Stomach (tissue), 19 donors: ENCODE results near the gene HMGN4. TPM values are rescaled to one million over a fixed set of nuclear protein-coding genes. Genes with fewer than 3 reads are reported as not detected.
A peak's percentile ranks its signal among the peaks of the same experiment; 100 is the strongest.

ENCODE experiments used
- DNase-seq, 2 donors: peaks; one replicate each; pipeline versions ENCODE4 v3.0.0 to v3.0.0-alpha.2; 2013 to 2019
- H3K27ac ChIP-seq, 5 donors: fragments of 200-600 bp in 4 of 5; sonication (generic) in 4 of 5; one replicate each; pipeline ENCODE4 v1.5.1; 2013 to 2019; ENCODE audit warnings: mild to moderate bottlenecking in 1 of 5, moderate library complexity in 1 of 5
- H3K27me3 ChIP-seq, 3 donors: fragments of 200-600 bp; sonication (generic); one replicate each; pipeline ENCODE4 v1.5.1; 2017 to 2019; ENCODE audit warnings: mixed run types in 1 of 3
- H3K36me3 ChIP-seq, 4 donors: fragments of 200-600 bp; sonication (generic); 1 replicate in 3 of 4; 2 replicates in 1 of 4; pipeline ENCODE4 v1.5.1; 2016 to 2019
- H3K4me1 ChIP-seq, 4 donors: fragments of 200-600 bp; sonication (generic); one replicate each; pipeline ENCODE4 v1.5.1; 2016 to 2019
- H3K4me3 ChIP-seq, 4 donors: fragments of 200-600 bp; sonication (generic) in 3 of 4; one replicate each; pipeline ENCODE4 v1.5.1; 2016 to 2019; ENCODE audit warnings: mild to moderate bottlenecking in 1 of 4
- H3K9me3 ChIP-seq, 4 donors: fragments of 200-600 bp; sonication (generic); one replicate each; pipeline ENCODE4 v1.5.1; 2016 to 2019
- EP300 ChIP-seq: sonication (generic); formaldehyde crosslinking; IDR thresholded peaks from one replicate; pipeline ENCODE4 v1.6.1; 2017; ENCODE audit warnings: antibody characterized with exemption
- POLR2A ChIP-seq, 4 donors: fragments of 450-650 bp; IDR thresholded peaks; one replicate each; pipeline ENCODE4 v1.6.1; 2016; ENCODE audit warnings: antibody characterized with exemption in 4 of 4, control low read depth in 2 of 4, mild to moderate bottlenecking in 1 of 4, moderate library complexity in 1 of 4
- POLR2AphosphoS5 ChIP-seq, 3 donors: sonication (generic); formaldehyde crosslinking; IDR thresholded peaks; one replicate each; pipeline ENCODE4 v1.6.1; 2016; ENCODE audit warnings: antibody characterized with exemption in 3 of 3
- WGBS, 5 donors: extraction: QIAGEN DNeasy Blood & Tissue Kit in 3 of 5; methylation state at CpG; one replicate each; pipeline versions ENCODE4 v1.1.5 to v1.1.7; 2013 to 2018; 5-methylcytosine and 5-hydroxymethylcytosine counted together
- intact Hi-C: fragments of 100-400 bp; cut with DNase I; formaldehyde crosslinking; loops from one replicate; pipeline ENCODE4 v1.15.1; 2023; ENCODE audit warnings: low total_unique reads
- long read RNA-seq, 10 donors: transcript quantifications; one replicate each; lab custom pipeline, GENCODE V29; 2026
- polyA plus RNA-seq, 3 donors: library from polyadenylated mRNA; stranded (reverse); fragments of 200-250 nt; gene quantifications; one replicate each; pipeline ENCODE4 v1.2.3, GENCODE V29; 2013
- total RNA-seq, 5 donors: library from RNA; depleted of rRNA; stranded (reverse); fragments of >200 nt; gene quantifications; one replicate each; pipeline versions ENCODE4 v1.1.0 to v1.2.3, GENCODE V29; 2014 to 2016
- TF ChIP-seq, protein P1 (sequence below), 7 experiments: fragments of 450-650 bp in 4 of 7; fragments of 200-600 bp in 3 of 7; sonication (generic) in 3 of 7; IDR thresholded peaks; one replicate each; pipeline ENCODE4 v1.5.1; 2016 to 2019; ENCODE audit warnings: antibody characterized with exemption in 7 of 7, control low read depth in 2 of 7, mild to moderate bottlenecking in 1 of 7
- donor health status: healthy with polysubstance abuse.
- donor health status: Bipolar disorder and iron deficiency.
- donor health status: healthy.

HMGN4 gene
- total RNA-seq (10 to 100 TPM; 11.3 to 96.0 (median 66.1) TPM), polyA plus RNA-seq (10 to 100 TPM; 22.4 to 46.3 (median 29.2) TPM)
- long read RNA-seq, donor 1, transcript HMGN4-201 (2 exons, 1,225 nt): major isoform, 10 of 10 reads
- long read RNA-seq, donor 1, partial matches to known transcripts: 0 of 10 reads
- long read RNA-seq, donor 1, other reads (novel, unspliced or antisense): 0 of 10 reads
- long read RNA-seq, donor 2, transcript HMGN4-201 (2 exons, 1,225 nt): major isoform, 9 of 9 reads
- long read RNA-seq, donor 2, partial matches to known transcripts: 0 of 9 reads
- long read RNA-seq, donor 2, other reads (novel, unspliced or antisense): 0 of 9 reads
- long read RNA-seq, donor 3, transcript HMGN4-201 (2 exons, 1,225 nt): major isoform, 11 of 11 reads
- long read RNA-seq, donor 3, partial matches to known transcripts: 0 of 11 reads
- long read RNA-seq, donor 3, other reads (novel, unspliced or antisense): 0 of 11 reads
- long read RNA-seq, donor 4, partial matches to known transcripts: 0 of 1 reads
- long read RNA-seq, donor 4, other reads (novel, unspliced or antisense): 0 of 1 reads
- long read RNA-seq, donor 5, transcript HMGN4-201 (2 exons, 1,225 nt): major isoform, 18 of 18 reads
- long read RNA-seq, donor 5, partial matches to known transcripts: 0 of 18 reads
- long read RNA-seq, donor 5, other reads (novel, unspliced or antisense): 0 of 18 reads
- long read RNA-seq, donor 6, transcript HMGN4-201 (2 exons, 1,225 nt): major isoform, 24 of 24 reads
- long read RNA-seq, donor 6, partial matches to known transcripts: 0 of 24 reads
- long read RNA-seq, donor 6, other reads (novel, unspliced or antisense): 0 of 24 reads
- long read RNA-seq, donor 7, transcript HMGN4-201 (2 exons, 1,225 nt): major isoform, 24 of 24 reads
- long read RNA-seq, donor 7, partial matches to known transcripts: 0 of 24 reads
- long read RNA-seq, donor 7, other reads (novel, unspliced or antisense): 0 of 24 reads
- long read RNA-seq, donor 8, transcript HMGN4-201 (2 exons, 1,225 nt): major isoform, 17 of 17 reads
- long read RNA-seq, donor 8, partial matches to known transcripts: 0 of 17 reads
- long read RNA-seq, donor 8, other reads (novel, unspliced or antisense): 0 of 17 reads
- long read RNA-seq, donor 9, transcript HMGN4-201 (2 exons, 1,225 nt): major isoform, 11 of 11 reads
- long read RNA-seq, donor 9, partial matches to known transcripts: 0 of 11 reads
- long read RNA-seq, donor 9, other reads (novel, unspliced or antisense): 0 of 11 reads
- long read RNA-seq, donor 10, transcript HMGN4-201 (2 exons, 1,225 nt): major isoform, 11 of 11 reads
- long read RNA-seq, donor 10, partial matches to known transcripts: 0 of 11 reads
- long read RNA-seq, donor 10, other reads (novel, unspliced or antisense): 0 of 11 reads

- DNase-seq: peak; percentile 67 to 96
- peaks cover 0 to 16% (median 12%) of the 10 kb centered on the region in 4 donors for H3K36me3 ChIP-seq
- H3K27me3 ChIP-seq: no peaks in the 10 kb centered on the region
- intact Hi-C loops: no loop called here
- TF ChIP-seq EP300 (no peak), POLR2AphosphoS5 (IDR thresholded peaks at IDR 0.05) (peak; percentile 10 to 65 (median 55)), POLR2A (IDR thresholded peaks at IDR 0.05) (no peak)
- TF ChIP-seq, protein P1, sequence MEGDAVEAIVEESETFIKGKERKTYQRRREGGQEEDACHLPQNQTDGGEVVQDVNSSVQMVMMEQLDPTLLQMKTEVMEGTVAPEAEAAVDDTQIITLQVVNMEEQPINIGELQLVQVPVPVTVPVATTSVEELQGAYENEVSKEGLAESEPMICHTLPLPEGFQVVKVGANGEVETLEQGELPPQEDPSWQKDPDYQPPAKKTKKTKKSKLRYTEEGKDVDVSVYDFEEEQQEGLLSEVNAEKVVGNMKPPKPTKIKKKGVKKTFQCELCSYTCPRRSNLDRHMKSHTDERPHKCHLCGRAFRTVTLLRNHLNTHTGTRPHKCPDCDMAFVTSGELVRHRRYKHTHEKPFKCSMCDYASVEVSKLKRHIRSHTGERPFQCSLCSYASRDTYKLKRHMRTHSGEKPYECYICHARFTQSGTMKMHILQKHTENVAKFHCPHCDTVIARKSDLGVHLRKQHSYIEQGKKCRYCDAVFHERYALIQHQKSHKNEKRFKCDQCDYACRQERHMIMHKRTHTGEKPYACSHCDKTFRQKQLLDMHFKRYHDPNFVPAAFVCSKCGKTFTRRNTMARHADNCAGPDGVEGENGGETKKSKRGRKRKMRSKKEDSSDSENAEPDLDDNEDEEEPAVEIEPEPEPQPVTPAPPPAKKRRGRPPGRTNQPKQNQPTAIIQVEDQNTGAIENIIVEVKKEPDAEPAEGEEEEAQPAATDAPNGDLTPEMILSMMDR (IDR thresholded peaks at IDR 0.05): no peak
- H3K27ac ChIP-seq: peak within 1 kb of the TSS; percentile 73 to 95 (median 93)
- no peaks in the 10 kb centered on the region for H3K9me3 ChIP-seq
- 0 to 1% (median 1%) methylated on average over 28 to 49 of the region's 49 CpGs for WGBS, 5 donors
- peaks cover 19 to 59% (median 36%) of the 10 kb centered on the region in 4 donors for H3K4me1 ChIP-seq
- peak within 1 kb of the TSS; percentile 68 to 85 (median 76) for H3K4me3 ChIP-seq
Observed at GRCh38 chr6:26537846-26538571, at the start of gene HMGN4. TSS of gene HMGN4 (plus strand) at chr6:26538366. CDS start at chr6:26545207, 6,841 bp downstream.

DNA sequence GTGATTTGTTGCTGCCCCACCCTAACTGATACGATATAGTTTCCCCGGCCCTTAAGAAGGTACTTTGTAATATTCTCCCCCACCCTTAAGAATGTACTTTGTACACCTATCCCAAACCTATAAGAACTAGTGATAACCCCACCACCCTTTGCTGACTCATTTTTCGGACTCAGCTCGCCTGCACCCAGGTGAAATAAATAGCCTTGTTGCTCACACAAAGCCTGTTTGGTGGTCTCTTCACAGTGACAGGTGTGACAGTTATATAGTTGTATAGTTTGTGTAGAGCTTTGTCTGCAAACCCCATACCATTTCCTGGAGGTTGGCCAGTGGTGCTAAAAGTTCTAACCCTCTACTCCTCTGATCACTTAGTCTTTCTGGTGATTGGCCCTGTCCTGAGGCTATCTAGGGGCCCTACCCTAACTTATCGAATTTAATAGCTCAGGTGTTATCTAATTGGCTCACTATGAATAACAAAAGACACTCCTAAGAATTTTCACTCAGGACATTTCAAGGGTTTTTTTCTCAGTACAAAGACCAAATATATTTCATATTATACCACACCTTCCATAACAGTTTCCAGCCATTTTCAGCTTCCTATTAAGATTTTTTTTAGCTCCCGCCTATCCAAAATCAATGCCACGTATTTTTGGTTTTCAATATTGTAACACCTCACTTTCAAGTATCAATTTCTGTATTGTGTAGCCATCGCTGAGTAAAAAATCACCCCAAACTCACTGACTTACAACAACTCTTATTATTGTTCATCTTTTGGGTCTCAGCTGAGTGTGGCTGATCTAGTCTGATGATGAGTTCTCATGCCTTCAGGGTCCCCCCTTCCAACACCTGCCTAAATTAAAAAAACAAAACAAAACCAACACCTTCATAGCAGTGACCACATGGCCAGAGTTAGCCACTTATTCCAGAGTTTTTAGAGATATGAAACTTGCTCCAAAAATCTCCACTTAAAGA, 47.9 kb upstream of the HMGN4 start:
- no peak for DNase-seq
- peaks cover 0 to 1% (median 0%) of the 10 kb centered on the region in 3 donors for H3K27me3 ChIP-seq

GRCh38 chr6:26491604-26492003, 46.6 kb upstream of the HMGN4 start:
- peaks cover 0 to 6% (median 0%) of the 10 kb centered on the region in 3 donors for H3K27me3 ChIP-seq
- DNase-seq: no peak
- no peak overlapping the region for H3K4me3 ChIP-seq
- H3K9me3 ChIP-seq: peaks cover 0 to 8% (median 2%) of the 10 kb centered on the region in 4 donors
- intact Hi-C loops: no loop called here
- H3K36me3 ChIP-seq: no peaks in the 10 kb centered on the region
- H3K4me1 ChIP-seq: no peaks in the 10 kb centered on the region
- WGBS, 5 donors: 62 to 70% (median 70%) methylated on average over 5 of the region's 5 CpGs
- TF ChIP-seq POLR2AphosphoS5 (IDR thresholded peaks at IDR 0.05) (no peak), POLR2A (IDR thresholded peaks at IDR 0.05) (no peak)
- TF ChIP-seq, protein P1 (IDR thresholded peaks at IDR 0.05): no peak
- no peak overlapping the region for H3K27ac ChIP-seq

More for the DNA sequence above, 47.9 kb upstream of the HMGN4 start:
- H3K4me1 ChIP-seq: no peaks in the 10 kb centered on the region
- no peaks in the 10 kb centered on the region for H3K36me3 ChIP-seq
- intact Hi-C loops: no loop called here
- no peak overlapping the region for H3K27ac ChIP-seq
- TF ChIP-seq POLR2A (IDR thresholded peaks at IDR 0.05): no peak
- TF ChIP-seq EP300: no peak
- TF ChIP-seq POLR2AphosphoS5 (IDR thresholded peaks at IDR 0.05): no peak
- TF ChIP-seq, protein P1 (IDR thresholded peaks at IDR 0.05): no peak
- 54 to 73% (median 59%) methylated on average over 8 of the region's 8 CpGs for WGBS, 5 donors
- H3K4me3 ChIP-seq: no peak overlapping the region
- H3K9me3 ChIP-seq: peaks cover 0 to 8% (median 2%) of the 10 kb centered on the region in 4 donors
